K562 (cell line): ENCODE measurements around the gene PROM2. TPM values are rescaled to one million over a fixed set of nuclear protein-coding genes. Genes with fewer than 3 reads are reported as not detected.

Experiments used
- ATAC-seq: fragments of 200-7000 bp; cut with Tn5 transposase; 3 replicates; pipeline ENCODE4 v1.9.1; 2020; ENCODE audit warnings: moderate library complexity
- BruUV-seq: library from RNA; stranded (reverse); fragments of 400-500 nt; replicated peaks from 2 replicates; lab custom pipeline; 2021; lab: Mats Ljungman, UMichigan
- CTCF ChIA-PET: fragments of 300-600 bp; formaldehyde crosslinking; extraction: SDS; loops from one replicate; lab custom pipeline; 2021; ENCODE audit warnings: low intra/inter-chr PET ratio; lab: Yijun Ruan, JAX
- POLR2A ChIA-PET: fragments of 300-600, 350-650 bp; sonication (Branson Sonifier 250); formaldehyde crosslinking; extraction: SDS; loops from one replicate; lab custom pipeline; 2021; ENCODE audit warnings: antibody characterized with exemption, inconsistent platforms; lab: Yijun Ruan, JAX
- DNase-seq, 4 experiments: peaks; one replicate each; pipeline versions ENCODE4 v3.0.0 to v3.0.0-alpha.2; 2011 to 2018; ENCODE audit warnings: low spot score in 3 of 4, mixed read lengths in 3 of 4; ENCODE audit errors: extremely low read depth in 1 of 4
- FAIRE-seq: peaks from 2 replicates; lab custom pipeline; 2011; peaks lifted over from hg19 to GRCh38; lab: Jason Lieb, UNC
- H2AFZ ChIP-seq: 2 replicates; pipeline ENCODE4 v1.6.0; 2011; ENCODE audit warnings: low read depth, low read length, control low read depth, inconsistent platforms
- H3K27ac ChIP-seq: fragments of 200-600 bp; 3 replicates; pipeline ENCODE4 v1.8.0; 2011; ENCODE audit warnings: low read depth, mild to moderate bottlenecking, control low read depth, inconsistent platforms, low read length, moderate library complexity, mixed read lengths; ENCODE audit errors: extremely low read depth
- H3K27me3 ChIP-seq, 2 experiments: fragments of 300-600 bp in 1 of 2; 2 replicates in 1 of 2; 3 replicates in 1 of 2; pipeline versions ENCODE4 v1.6.0 to v1.8.0; 2011; ENCODE audit warnings: inconsistent platforms in 2 of 2, low read length in 2 of 2, mild to moderate bottlenecking in 1 of 2, mixed read lengths in 1 of 2, moderate library complexity in 1 of 2; ENCODE audit not compliant: control insufficient read depth in 2 of 2, insufficient read depth in 2 of 2
- H3K36me3 ChIP-seq: fragments of 300-600 bp; 3 replicates; pipeline ENCODE4 v1.8.0; 2011; ENCODE audit warnings: mild to moderate bottlenecking, low read length, inconsistent platforms; ENCODE audit not compliant: control insufficient read depth, insufficient read depth
- H3K4me1 ChIP-seq, 2 experiments: fragments of 200-600 bp in 1 of 2; replicated peaks in 1 of 2; 2 replicates in 1 of 2; 3 replicates in 1 of 2; pipeline versions ENCODE4 v1.5.1 to v1.8.0; 2011; ENCODE audit warnings: inconsistent platforms in 2 of 2, low read length in 2 of 2, mild to moderate bottlenecking in 1 of 2, mixed read lengths in 1 of 2, moderate library complexity in 1 of 2; ENCODE audit not compliant: control insufficient read depth in 2 of 2, insufficient read depth in 2 of 2
- H3K4me2 ChIP-seq: 2 replicates; pipeline ENCODE4 v1.6.1; 2011; ENCODE audit warnings: low read length, control low read depth, inconsistent platforms, mixed read lengths; ENCODE audit not compliant: insufficient read depth
- H3K4me3 ChIP-seq: fragments of 200-600 bp; sonication (generic), shearing (Covaris generic); 2 replicates; pipeline ENCODE4 v1.5.1; 2016; ENCODE audit warnings: control low read depth, inconsistent platforms
- H3K79me2 ChIP-seq: fragments of 200-600 bp; 3 replicates; pipeline ENCODE4 v1.8.0; 2011; ENCODE audit warnings: low read length, inconsistent platforms; ENCODE audit not compliant: control insufficient read depth, insufficient read depth
- H3K9ac ChIP-seq, 2 experiments: 2 replicates each; pipeline versions ENCODE4 v1.6.0 to v1.6.1; 2011; ENCODE audit warnings: low read depth in 2 of 2, low read length in 2 of 2, control low read depth in 1 of 2, inconsistent platforms in 1 of 2, mild to moderate bottlenecking in 1 of 2, mixed read lengths in 1 of 2; ENCODE audit not compliant: insufficient read depth in 1 of 2
- H3K9me1 ChIP-seq: one replicate; pipeline ENCODE4 v1.6.0; 2011; ENCODE audit warnings: inconsistent platforms, mild to moderate bottlenecking, low read length, moderate library complexity; ENCODE audit not compliant: control insufficient read depth, insufficient read depth
- H3K9me3 ChIP-seq: replicated peaks from 2 replicates; pipeline ENCODE4 v1.5.1; 2011; ENCODE audit warnings: low read depth, low read length, inconsistent platforms; ENCODE audit not compliant: control insufficient read depth, insufficient read depth
- H4K20me1 ChIP-seq: replicated peaks from 2 replicates; pipeline ENCODE4 v1.6.1; 2011; ENCODE audit warnings: low read length, inconsistent platforms, mixed read lengths; ENCODE audit not compliant: control insufficient read depth, insufficient read depth
- ARHGAP35 ChIP-seq: fragments of 450-650 bp; IDR thresholded peaks from 2 replicates; pipeline ENCODE4 v1.6.1; 2018; ENCODE audit not compliant: partially characterized antibody
- ILK ChIP-seq: fragments of 450-650 bp; IDR thresholded peaks from 2 replicates; pipeline ENCODE4 v1.6.1; 2016; ENCODE audit warnings: missing genetic modification characterization, low read depth, mild to moderate bottlenecking, missing compliant biosample characterization, moderate library complexity, borderline replicate concordance
- MAFF ChIP-seq: IDR thresholded peaks from 2 replicates; pipeline ENCODE4 v1.6.1; 2012; ENCODE audit warnings: low read length, improper control_type of control experiment
- NCOR1 ChIP-seq: fragments of 450-650 bp; IDR thresholded peaks from 2 replicates; pipeline ENCODE4 v1.6.1; 2016; ENCODE audit warnings: mild to moderate bottlenecking, moderate library complexity
- PML ChIP-seq: IDR thresholded peaks from 2 replicates; pipeline ENCODE4 v1.6.1; 2012; ENCODE audit warnings: low read length, inconsistent platforms
- POU5F1 ChIP-seq: fragments of 150-350 bp; IDR thresholded peaks from 2 replicates; pipeline ENCODE4 v1.6.1; 2014; ENCODE audit warnings: borderline replicate concordance, low read length, low read depth, mild to moderate bottlenecking; ENCODE audit not compliant: partially characterized antibody
- PPARD ChIP-seq: fragments of 250-450 bp; sonication (Bioruptor Pico); IDR thresholded peaks from 2 replicates; pipeline ENCODE4 v1.8.0; 2022; ENCODE audit warnings: inconsistent platforms, mild to moderate bottlenecking, moderate library complexity
- REST ChIP-seq, 2 experiments: fragments of 450-650 bp; formaldehyde crosslinking in 1 of 2; IDR thresholded peaks; 2 replicates each; pipeline versions ENCODE4 v1.4.0 to v1.6.1; 2014 to 2020; ENCODE audit warnings: mild to moderate bottlenecking in 2 of 2, borderline replicate concordance in 1 of 2, low read depth in 1 of 2
- SRSF9 ChIP-seq: fragments of 200-400 bp; formaldehyde crosslinking; IDR thresholded peaks from 2 replicates; pipeline ENCODE4 v1.6.1; 2017; ENCODE audit warnings: low read depth, low read length, borderline replicate concordance
- ZNF609 ChIP-seq: sonication (generic); formaldehyde crosslinking; IDR thresholded peaks from 2 replicates; pipeline ENCODE4 v1.8.1; 2023; ENCODE audit warnings: missing genetic modification reagents, mild to moderate bottlenecking, borderline replicate concordance
- WGBS: fragments of 100-300 bp; shearing (Covaris generic); methylation state at CpG from one replicate; pipeline ENCODE4 v1.1.6; 2016; ENCODE audit warnings: low coverage, mixed read lengths; ENCODE audit not compliant: insufficient coverage; ENCODE audit errors: missing lambda C conversion rate; 5-methylcytosine and 5-hydroxymethylcytosine counted together
- in situ Hi-C: fragments of 300-500 bp; cut with MboI; formaldehyde crosslinking; loops from 4 replicates; pipeline ENCODE4 v1.15.0; 2018; ENCODE audit warnings: inconsistent platforms, mixed read lengths
- intact Hi-C: fragments of 100-400 bp; cut with micrococcal nuclease; formaldehyde crosslinking; loops from 2 replicates; pipeline ENCODE4 v1.14.2; 2022
- polyA plus RNA-seq, 8 experiments: library from polyadenylated mRNA; depleted of rRNA in 4 of 8; stranded (reverse) in 5 of 8; unstranded in 3 of 8; fragments of >200 nt; fragmentation: Nextera tagmentation in 2 of 8; fragmentation: Illumina TruSeq in 1 of 8; extraction: Ambion mirVana in 2 of 8; extraction: Trizol in 1 of 8; gene quantifications; 2 replicates each; pipeline versions ENCODE4 v1.2.1 to v1.2.3, GENCODE V29; 2011 to 2014; ENCODE audit warnings: inconsistent platforms in 1 of 8, missing spikeins in 1 of 8
- total RNA-seq, 7 experiments: library from RNA; depleted of rRNA in 6 of 7; stranded (reverse); fragments of >200 nt in 6 of 7; fragmentation: Illumina TruSeq in 2 of 7; extraction: Trizol in 2 of 7; gene quantifications; 2 replicates each; pipeline versions ENCODE4 v1.2.1 to v1.2.3, GENCODE V29; 2011 to 2021; ENCODE audit warnings: low replicate concordance in 1 of 7

PROM2 gene
- total and polyA plus RNA-seq, 9 of the 15 experiments (the other 6 are each of a cell fraction or from before 2014, with no cell fraction given), result not detected

- DNase-seq (no peak), ATAC-seq (no peak), FAIRE-seq (no peak)
- H3K36me3 ChIP-seq, result no peaks in the 10 kb centered on the region
- H3K4me1 ChIP-seq, result no peaks in the 10 kb centered on the region
- BruUV-seq, result no TSS peak
- ChIA-PET CTCF (no interaction called here), POLR2A (no interaction called here)
- H3K9ac ChIP-seq, result no peak overlapping the region
- no peak overlapping the region for H3K4me2 ChIP-seq
- in situ Hi-C loops (no loop called here), intact Hi-C loops (no loop called here)
- no peaks in the 10 kb centered on the region for H4K20me1 ChIP-seq
- no peak overlapping the region for H3K4me3 ChIP-seq
- H3K27ac ChIP-seq, result no peak overlapping the region
- no peaks in the 10 kb centered on the region for H3K9me1 ChIP-seq
- no peaks in the 10 kb centered on the region for H3K79me2 ChIP-seq
- no peaks in the 10 kb centered on the region for H3K9me3 ChIP-seq
- H2AFZ ChIP-seq, result no peak overlapping the region
- peaks cover 0 to 7% of the 10 kb centered on the region in 2 experiments; a peak in 1 of 5 replicates for H3K27me3 ChIP-seq
- 0% methylated on average over 3 of the region's 4 CpGs for WGBS
- TF ChIP-seq MAFF (no peak), NCOR1 (no peak), PPARD (CRISPR knock-in tag) (no peak), REST (IDR thresholded peaks at IDR 0.05; ENCODE audit: borderline replicate concordance) (no peak), REST (CRISPR knock-in tag; IDR thresholded peaks at IDR 0.05; ENCODE audit: low read depth) (no peak), ZNF609 (CRISPR knock-in tag) (no peak), PML (no peak), ARHGAP35 (no peak), SRSF9 (no peak), ILK (no peak), POU5F1 (no peak)
Observed at GRCh38 chr2:95285542-95285932, 11.3 kb downstream of the PROM2 start.
